Fibroblast of skin of abdomen (primary cell): ENCODE data around the gene CACNA1C.
"Not testable (repeated sequence)": the region's sequence is repeated elsewhere in the genome, so short reads cannot be mapped to it uniquely, and the experiment has no call there.

Source experiments
- DNase-seq: peaks from one replicate; pipeline ENCODE4 v3.0.0-alpha.2; 2013

Gene CACNA1C

GRCh38 chr12:2236506-2237294 lies 183.9 kb downstream of the CACNA1C start:
- no peak for DNase-seq

DNA sequence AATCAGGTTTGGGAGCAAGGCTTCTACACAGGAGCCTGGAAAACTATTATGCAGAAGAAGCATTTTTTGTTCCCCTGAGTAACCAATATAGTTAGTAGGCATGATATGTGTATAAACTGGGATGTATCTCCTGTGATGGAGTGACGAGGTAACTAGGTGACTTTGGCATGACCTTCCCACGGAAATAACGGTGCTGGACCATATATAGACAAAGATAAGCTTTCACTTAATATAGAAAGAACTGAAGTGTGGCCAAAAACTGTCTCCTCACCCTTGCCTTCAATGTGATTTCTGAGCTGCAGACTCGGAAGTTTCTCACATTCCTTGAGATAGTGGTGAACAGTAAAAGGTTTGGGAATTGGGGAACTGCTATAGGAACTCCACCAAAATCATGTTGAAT lies 185.3 kb downstream of the CACNA1C start:
- DNase-seq: no peak

DNA sequence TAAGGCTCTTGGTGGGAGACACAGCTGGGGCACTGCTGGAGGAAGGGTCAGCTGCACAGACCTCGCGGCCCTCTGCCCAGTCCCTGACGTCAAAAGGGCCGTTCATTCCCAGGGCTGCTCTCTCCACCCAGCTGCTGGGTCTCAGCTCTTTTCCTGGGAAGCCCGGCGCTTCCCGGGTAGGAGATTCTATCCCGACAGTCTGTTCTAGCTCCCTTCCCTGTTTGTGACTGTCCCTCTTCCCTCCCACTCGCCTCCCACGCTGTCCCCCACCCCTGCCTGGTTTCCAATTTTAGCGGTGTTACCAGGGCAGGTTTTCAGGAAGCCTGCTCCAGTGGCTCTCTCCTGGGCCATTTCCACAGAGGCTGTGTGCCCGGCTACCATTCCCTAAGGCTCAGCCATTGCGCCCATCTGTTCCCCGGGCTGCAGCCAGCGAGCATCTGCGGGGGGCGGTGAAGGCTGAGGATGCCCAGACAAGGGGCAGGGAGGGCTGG lies 186.6 kb downstream of the CACNA1C start:
- DNase-seq: no peak

GRCh38 chr12:2240390-2240789 lies 187.6 kb downstream of the CACNA1C start:
- DNase-seq: no peak

DNA sequence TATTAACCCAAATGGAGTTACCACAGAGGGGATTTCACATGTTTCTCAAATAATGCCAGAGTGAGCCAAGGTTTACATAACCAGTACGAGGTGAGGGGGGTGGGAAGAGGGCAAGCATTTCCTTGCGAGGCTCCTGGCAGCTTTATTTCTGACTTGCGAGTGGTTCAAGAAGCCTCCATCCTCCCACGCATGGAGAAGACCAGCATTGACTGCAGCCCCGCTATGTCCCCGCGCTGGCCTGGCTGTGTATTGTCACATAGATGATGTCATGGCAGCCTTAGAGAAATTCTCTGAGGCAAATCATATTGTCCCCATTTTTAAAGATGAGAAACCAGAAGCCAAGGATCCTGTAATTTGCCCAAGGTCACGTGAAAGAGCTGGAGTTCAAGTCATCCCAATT lies 188.2 kb downstream of the CACNA1C start:
- no peak for DNase-seq

DNA sequence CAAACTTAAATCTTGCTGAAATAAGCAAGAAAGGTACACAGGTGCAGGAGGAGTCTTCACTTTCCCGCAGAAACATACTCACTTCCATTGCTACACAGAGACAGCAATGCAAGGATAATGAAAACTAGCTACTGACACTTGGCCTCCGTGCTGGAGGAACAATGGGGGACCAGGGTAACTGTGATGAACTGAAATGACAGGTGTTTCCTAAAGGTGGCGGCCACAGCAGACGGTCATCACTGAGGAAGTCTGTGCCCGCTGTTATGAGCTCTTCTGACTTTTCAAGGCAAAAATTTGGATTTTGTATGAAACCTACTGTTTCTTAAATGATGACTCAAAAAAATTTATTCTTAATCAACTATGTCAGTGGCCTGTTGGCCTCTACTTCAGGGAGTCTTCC lies 189.4 kb downstream of the CACNA1C start:
- no peak for DNase-seq

DNA sequence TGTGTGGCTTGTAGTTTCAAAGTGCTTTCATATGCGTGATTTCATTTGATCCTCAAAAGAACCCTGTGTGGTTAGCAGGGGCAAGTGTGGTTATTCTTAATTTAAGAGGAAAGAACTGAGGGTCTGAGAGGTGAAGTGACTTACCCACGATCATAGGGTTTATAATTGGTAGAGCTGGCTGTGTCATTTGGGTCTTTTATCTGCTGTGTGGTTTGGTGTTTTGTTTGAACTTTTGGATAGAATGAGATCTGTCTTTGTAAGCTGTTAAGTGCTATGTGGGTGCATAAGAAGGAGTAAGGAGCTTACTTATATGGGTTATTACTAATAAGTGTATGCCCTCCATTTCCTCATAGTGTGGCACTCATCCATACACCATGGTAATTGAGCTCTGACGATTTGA lies 190.0 kb downstream of the CACNA1C start:
- DNase-seq: no peak

GRCh38 chr12:2243275-2243674 lies 190.5 kb downstream of the CACNA1C start:
- DNase-seq: peak; percentile 61

DNA sequence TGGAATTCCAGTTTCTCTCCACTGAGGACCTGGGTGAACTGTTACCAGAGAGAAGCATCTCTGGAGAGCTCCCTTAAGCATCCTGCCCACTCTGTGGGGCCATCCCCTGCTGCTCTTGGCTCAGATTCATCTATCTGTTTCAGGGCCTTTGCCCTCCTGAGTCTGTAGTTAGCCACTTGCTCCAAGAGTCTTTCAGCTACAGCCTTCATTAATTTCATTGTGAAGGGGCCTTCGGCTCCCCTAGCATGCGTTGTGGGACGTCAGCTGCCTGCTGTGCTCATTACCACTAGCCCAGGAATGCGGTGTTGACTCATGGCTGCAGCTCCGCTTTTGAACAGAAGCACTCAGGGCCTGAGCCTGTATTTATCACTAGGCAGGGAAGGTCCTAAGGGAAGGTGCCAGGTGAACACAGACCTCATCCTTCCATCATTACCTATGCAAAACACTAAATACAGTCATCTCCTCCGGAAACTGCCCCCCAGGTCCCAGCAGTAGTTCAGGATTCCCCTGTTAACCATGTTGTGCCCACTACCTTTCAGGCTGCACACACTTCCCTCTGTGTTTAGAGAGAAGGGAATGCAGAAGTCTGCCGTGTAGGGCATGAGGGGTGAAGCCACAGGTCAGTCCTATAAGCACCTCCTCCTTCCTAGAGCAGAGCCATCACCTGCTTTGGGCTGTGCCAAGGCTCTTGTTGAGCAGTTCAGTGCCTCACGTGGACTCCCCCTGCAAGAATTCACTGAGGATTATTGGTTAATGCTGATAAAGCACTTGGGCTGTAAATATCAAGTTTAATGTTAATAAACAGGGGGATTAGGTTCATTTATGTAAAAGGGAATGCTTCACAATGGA lies 191.4 kb downstream of the CACNA1C start:
- DNase-seq: peak; percentile 96

- DNase-seq: no peak
Measured at GRCh38 chr12:2246358-2246757, 193.6 kb downstream of the CACNA1C start.

GRCh38 chr12:2247120-2247519 lies 194.3 kb downstream of the CACNA1C start:
- no peak for DNase-seq

- no peak for DNase-seq
Measured at GRCh38 chr12:2247596-2247995, 194.8 kb downstream of the CACNA1C start.

GRCh38 chr12:2248087-2248900 lies 195.5 kb downstream of the CACNA1C start:
- DNase-seq: peak; percentile 52

DNA sequence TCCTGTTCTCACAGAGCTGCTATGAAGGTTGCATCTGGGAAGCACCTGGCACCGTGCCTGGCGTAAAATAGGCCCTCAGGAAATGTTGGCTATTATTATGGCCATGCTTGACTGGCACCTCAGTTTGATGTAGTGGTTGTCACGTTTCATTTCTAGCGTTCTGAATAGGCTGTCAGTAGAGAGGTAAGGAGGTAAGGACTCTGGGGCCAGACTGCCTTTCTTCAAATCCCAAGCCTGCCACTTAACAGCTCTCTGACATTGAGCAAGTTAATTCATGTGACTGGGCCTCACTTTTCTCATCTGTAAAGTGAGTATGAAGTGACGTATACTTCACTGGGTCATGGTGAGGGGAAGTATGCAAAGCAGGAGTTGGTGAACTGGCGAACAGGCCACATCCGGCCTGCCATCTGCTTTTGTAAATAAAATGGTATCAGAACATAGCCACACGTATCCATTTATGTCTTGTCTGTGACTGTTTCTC lies 196.2 kb downstream of the CACNA1C start:
- DNase-seq: peak; percentile 70

- peak; percentile 38 for DNase-seq
Measured at GRCh38 chr12:2250797-2251196, 198.0 kb downstream of the CACNA1C start.

GRCh38 chr12:2251526-2252209 lies 198.9 kb downstream of the CACNA1C start:
- peak; percentile 71 for DNase-seq

- DNase-seq: no peak
Measured at GRCh38 chr12:2255311-2255710, 202.5 kb downstream of the CACNA1C start.

- not testable (repeated sequence) for DNase-seq
Measured at GRCh38 chr12:2255731-2256130, 202.9 kb downstream of the CACNA1C start.

DNA sequence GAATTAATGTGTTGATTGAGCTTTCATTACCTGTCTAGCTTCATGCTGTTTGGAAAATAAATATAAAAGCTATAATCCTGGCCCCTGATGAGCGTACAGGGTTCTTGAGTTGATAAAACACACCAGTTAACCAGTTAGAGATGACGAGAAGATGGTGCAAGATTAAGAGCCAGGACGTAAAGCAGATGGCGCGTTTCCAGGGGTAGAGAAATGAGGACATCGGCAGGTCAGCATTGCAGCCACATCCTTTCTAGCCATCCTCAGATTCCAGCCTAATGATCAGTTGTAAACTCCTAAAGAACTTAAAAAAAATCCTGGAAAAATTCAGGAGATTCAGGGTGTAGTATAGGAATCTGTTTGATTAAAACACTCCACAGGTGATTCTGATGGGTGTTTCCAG lies 203.7 kb downstream of the CACNA1C start:
- peak; percentile 88 for DNase-seq

GRCh38 chr12:2256915-2257314 lies 204.1 kb downstream of the CACNA1C start:
- peak; percentile 74 for DNase-seq

DNA sequence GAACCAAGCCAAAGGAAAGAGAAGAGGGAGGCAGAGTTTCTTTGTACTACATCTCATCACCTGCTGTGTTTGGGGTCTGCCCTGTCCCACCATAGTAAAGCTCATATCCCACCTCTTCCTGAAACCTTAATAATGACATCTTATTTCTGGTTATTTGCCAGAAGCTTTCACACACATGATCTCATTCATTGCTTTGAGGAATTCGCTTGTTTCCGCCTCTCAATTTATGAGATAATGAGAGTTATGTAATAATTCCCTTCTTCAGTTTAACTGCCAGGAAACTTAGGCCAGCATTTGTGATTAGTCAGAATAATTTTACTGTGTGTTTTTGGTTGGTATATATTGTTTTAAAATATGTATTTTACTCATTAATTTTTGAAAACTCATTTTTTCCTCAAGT lies 205.2 kb downstream of the CACNA1C start:
- DNase-seq: no peak

GRCh38 chr12:2259369-2259768 lies 206.6 kb downstream of the CACNA1C start:
- DNase-seq: peak; percentile 58
